Measurements from ENCODE around the gene JAG1. TPM values are rescaled to one million over a fixed set of nuclear protein-coding genes. Genes with fewer than 3 reads are reported as not detected.

Gene JAG1
- total RNA-seq, 1 donor from 2014 or later, result 132 TPM

- no peak for TF ChIP-seq CTCF (IDR thresholded peaks at IDR 0.05; ENCODE audit: insufficient read depth, low read length, poor library complexity, severe bottlenecking)
- no peak for DNase-seq (ENCODE audit: low read depth)
- Histone ChIP-seq H3K27me3 (ENCODE audit: control insufficient read depth, insufficient read depth, low read length) (no peaks in the 10 kb centered on the region), H3K36me3 (ENCODE audit: control insufficient read depth, insufficient read depth, low read length) (no peaks in the 10 kb centered on the region), H3K4me3 (ENCODE audit: low read depth, low read length) (peak overlapping the region; percentile 74)
Observed at GRCh38 chr20:10673176-10673841, 490 bp downstream of the JAG1 start.

GRCh38 chr20:10672624-10673127, 1.1 kb downstream of the JAG1 start:
- Histone ChIP-seq H3K36me3 (ENCODE audit: control insufficient read depth, insufficient read depth, low read length) (no peaks in the 10 kb centered on the region), H3K4me3 (ENCODE audit: low read depth, low read length) (peak overlapping the region; percentile 74), H3K27me3 (ENCODE audit: control insufficient read depth, insufficient read depth, low read length) (no peaks in the 10 kb centered on the region)
- no peak for TF ChIP-seq CTCF (IDR thresholded peaks at IDR 0.05; ENCODE audit: insufficient read depth, low read length, poor library complexity, severe bottlenecking)
- DNase-seq (ENCODE audit: low read depth), result no peak

DNA sequence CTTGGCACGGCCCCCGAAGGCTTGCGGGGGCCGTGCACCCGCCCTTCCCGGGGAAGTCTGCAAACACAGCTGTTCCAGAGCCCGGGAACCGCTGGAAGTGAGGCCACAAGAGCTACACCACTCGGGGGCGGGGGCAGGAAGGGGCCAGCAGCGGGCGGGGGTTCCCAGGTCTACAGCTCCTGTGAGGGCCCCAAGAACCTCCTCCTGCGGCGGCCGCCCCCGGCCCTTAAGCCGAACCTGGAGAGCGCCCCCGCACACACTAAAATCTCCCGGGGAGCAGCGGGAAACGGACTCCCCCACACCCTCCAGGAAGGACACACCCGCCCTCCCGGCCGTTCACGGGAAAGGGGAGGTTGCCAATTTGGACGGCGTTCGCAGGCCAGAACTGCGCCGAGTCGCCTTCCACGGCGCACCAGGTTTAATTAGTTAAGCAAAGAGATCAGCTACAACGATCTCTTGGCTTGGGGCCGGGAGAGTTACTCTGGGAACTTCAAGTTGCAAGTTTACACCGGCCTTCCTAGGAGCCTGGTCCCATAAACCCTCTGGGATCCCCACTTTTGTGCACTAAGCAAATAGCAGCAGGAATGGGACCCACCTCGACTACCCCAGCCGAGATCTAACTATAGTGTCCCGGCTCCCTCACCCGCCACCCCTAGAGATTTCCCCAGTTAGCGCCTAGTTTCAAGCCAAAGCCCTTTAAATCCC, 1.7 kb downstream of the JAG1 start:
- no peak for DNase-seq (ENCODE audit: low read depth)
- Histone ChIP-seq H3K4me3 (ENCODE audit: low read depth, low read length) (peak overlapping the region; percentile 74), H3K27me3 (ENCODE audit: control insufficient read depth, insufficient read depth, low read length) (no peaks in the 10 kb centered on the region), H3K36me3 (ENCODE audit: control insufficient read depth, insufficient read depth, low read length) (no peaks in the 10 kb centered on the region)
- TF ChIP-seq CTCF (IDR thresholded peaks at IDR 0.05; ENCODE audit: insufficient read depth, low read length, poor library complexity, severe bottlenecking), result no peak

GRCh38 chr20:10671221-10671918, 2.4 kb downstream of the JAG1 start:
- peak; percentile 64 for TF ChIP-seq CTCF (IDR thresholded peaks at IDR 0.05; ENCODE audit: insufficient read depth, low read length, poor library complexity, severe bottlenecking)
- peak overlapping the region; percentile 74 for H3K4me3 ChIP-seq (ENCODE audit: low read depth, low read length)
- peak; percentile 78 for DNase-seq (ENCODE audit: low read depth)
- no peaks in the 10 kb centered on the region for H3K27me3 ChIP-seq (ENCODE audit: control insufficient read depth, insufficient read depth, low read length)
- H3K36me3 ChIP-seq (ENCODE audit: control insufficient read depth, insufficient read depth, low read length), result no peaks in the 10 kb centered on the region

- H3K4me3 ChIP-seq (ENCODE audit: low read depth, low read length), result peak overlapping the region; percentile 74
- H3K27me3 ChIP-seq (ENCODE audit: control insufficient read depth, insufficient read depth, low read length), result no peaks in the 10 kb centered on the region
- no peak for DNase-seq (ENCODE audit: low read depth)
- no peak for TF ChIP-seq CTCF (IDR thresholded peaks at IDR 0.05; ENCODE audit: insufficient read depth, low read length, poor library complexity, severe bottlenecking)
- H3K36me3 ChIP-seq (ENCODE audit: control insufficient read depth, insufficient read depth, low read length), result no peaks in the 10 kb centered on the region
Observed at GRCh38 chr20:10670501-10671220, 3.1 kb downstream of the JAG1 start.
